Measurements from ENCODE around the gene KY. TPM values are rescaled to one million over a fixed set of nuclear protein-coding genes. Genes with fewer than 3 reads are reported as not detected.

The KY gene
- polyA plus RNA-seq, 1 donor from 2014 or later, result 1.7 TPM

GRCh38 chr3:134694466-134694865, 43.6 kb upstream of the KY start:
- TF ChIP-seq EP300 (conservative IDR thresholded peaks at IDR 0.05; ENCODE audit: poor library complexity, severe bottlenecking), result no peak
- TF ChIP-seq SMC3 (conservative IDR thresholded peaks at IDR 0.05; ENCODE audit: poor library complexity), result no peak
- TF ChIP-seq CTCF (IDR thresholded peaks at IDR 0.05; ENCODE audit: poor library complexity, severe bottlenecking), result no peak
- TF ChIP-seq EZH2 (IDR thresholded peaks at IDR 0.05; ENCODE audit: borderline replicate concordance, insufficient read depth, low read length, poor library complexity, severe bottlenecking), result no peak
- no peak for TF ChIP-seq REST (IDR thresholded peaks at IDR 0.05; ENCODE audit: borderline replicate concordance)
- no peak for TF ChIP-seq MXI1 (conservative IDR thresholded peaks at IDR 0.05; ENCODE audit: poor library complexity, severe bottlenecking)
- TF ChIP-seq POLR2AphosphoS5 (IDR thresholded peaks at IDR 0.05), result no peak
- no peak for TF ChIP-seq TAF1 (IDR thresholded peaks at IDR 0.05; ENCODE audit: low read depth)
- TF ChIP-seq RAD21 (conservative IDR thresholded peaks at IDR 0.05), result no peak
- Histone ChIP-seq H3K79me2 (replicated peaks; ENCODE audit: insufficient read depth, low read length) (no peaks in the 10 kb centered on the region), H3K27ac (ENCODE audit: low read length) (no peak overlapping the region)

GRCh38 chr3:134693804-134694203, 43.0 kb upstream of the KY start:
- Histone ChIP-seq H3F3A (ENCODE audit: insufficient read depth, low read length, poor library complexity, severe bottlenecking) (no peaks in the 10 kb centered on the region), H3K9me2 (ENCODE audit: insufficient read depth, low read length) (no peaks in the 10 kb centered on the region), H4K20me1 (ENCODE audit: insufficient read depth) (no peaks in the 10 kb centered on the region), H2AFZ (ENCODE audit: low read depth, low read length) (no peak overlapping the region), H3K4me3 (ENCODE audit: low read length) (no peak overlapping the region), H3K27me3 (ENCODE audit: insufficient read depth, low read depth, low read length) (peaks cover 4% of the 10 kb centered on the region), H3K9me3 (ENCODE audit: low read length) (no peaks in the 10 kb centered on the region), H3K4me2 (ENCODE audit: low read length) (no peak overlapping the region), H3K9ac (ENCODE audit: low read length) (no peak overlapping the region), H3K79me2 (replicated peaks; ENCODE audit: insufficient read depth, low read length) (no peaks in the 10 kb centered on the region), H3K36me3 (ENCODE audit: insufficient read depth, low read length) (no peaks in the 10 kb centered on the region), H3K27ac (ENCODE audit: low read length) (no peak overlapping the region)
- TF ChIP-seq MXI1 (conservative IDR thresholded peaks at IDR 0.05; ENCODE audit: poor library complexity, severe bottlenecking) (no peak), SMC3 (conservative IDR thresholded peaks at IDR 0.05; ENCODE audit: poor library complexity) (no peak), TAF1 (IDR thresholded peaks at IDR 0.05; ENCODE audit: low read depth) (no peak), REST (IDR thresholded peaks at IDR 0.05; ENCODE audit: borderline replicate concordance) (no peak), POLR2AphosphoS5 (IDR thresholded peaks at IDR 0.05) (no peak), RAD21 (conservative IDR thresholded peaks at IDR 0.05) (no peak)

More at GRCh38 chr3:134694466-134694865, 43.6 kb upstream of the KY start:
- H4K20me1 ChIP-seq (ENCODE audit: insufficient read depth), result no peaks in the 10 kb centered on the region
- H3K9ac ChIP-seq (ENCODE audit: low read length), result no peak overlapping the region
- no peaks in the 10 kb centered on the region for H3K9me3 ChIP-seq (ENCODE audit: low read length)
- no peaks in the 10 kb centered on the region for H3K36me3 ChIP-seq (ENCODE audit: insufficient read depth, low read length)
- no peak overlapping the region for H2AFZ ChIP-seq (ENCODE audit: low read depth, low read length)
- no peak overlapping the region for H3K4me3 ChIP-seq (ENCODE audit: low read length)
- H3F3A ChIP-seq (ENCODE audit: insufficient read depth, low read length, poor library complexity, severe bottlenecking), result no peaks in the 10 kb centered on the region
- no peaks in the 10 kb centered on the region for H3K9me2 ChIP-seq (ENCODE audit: insufficient read depth, low read length)
- H3K27me3 ChIP-seq (ENCODE audit: insufficient read depth, low read depth, low read length), result peaks cover 4% of the 10 kb centered on the region
- H3K4me2 ChIP-seq (ENCODE audit: low read length), result no peak overlapping the region
